Measurements from ENCODE around the gene EFCAB12. TPM values are rescaled to one million over a fixed set of nuclear protein-coding genes. Genes with fewer than 3 reads are reported as not detected.

Gene EFCAB12
- total and polyA plus RNA-seq, 2 donors from 2014 or later = 1.2 to 3.5 TPM

- intact Hi-C loops (cut with DNase I) = no loop called here
- Histone ChIP-seq H3K27me3 (ENCODE audit: control insufficient read depth, insufficient read depth, low read length) (no peaks in the 10 kb centered on the region), H3K4me1 (ENCODE audit: control insufficient read depth in 2 of 3, insufficient read depth in 2 of 3, low read depth in 1 of 3, low read length in 3 of 3) (no peaks in the 10 kb centered on the region), H3K9me3 (ENCODE audit: control insufficient read depth in 2 of 3, insufficient read depth in 1 of 3, low read length in 3 of 3) (no peaks in the 10 kb centered on the region), H3K27ac (ENCODE audit: low read depth in 2 of 2, low read length in 2 of 2) (no peak overlapping the region), H3K4me3 (ENCODE audit: low read length in 3 of 3) (no peak overlapping the region), H3K36me3 (ENCODE audit: control insufficient read depth in 2 of 3, insufficient read depth in 3 of 3, low read length in 3 of 3) (peaks cover 4 to 14% (median 7%) of the 10 kb centered on the region in 3 donors), H3K9ac (ENCODE audit: low read length in 3 of 3) (no peak overlapping the region)
- TF ChIP-seq CTCF (IDR thresholded peaks at IDR 0.05; ENCODE audit: borderline replicate concordance, extremely low read depth, insufficient read depth) = no peak
- FAIRE-seq (no peak), DNase-seq (no peak)
Observed at GRCh38 chr3:129461022-129461421, 32.6 kb upstream of the EFCAB12 start.

GRCh38 chr3:129460572-129460971 is 32.1 kb upstream of the EFCAB12 start:
- no peak for TF ChIP-seq CTCF (IDR thresholded peaks at IDR 0.05; ENCODE audit: borderline replicate concordance, extremely low read depth, insufficient read depth)
- intact Hi-C loops (cut with DNase I) = no loop called here
- DNase-seq (no peak), FAIRE-seq (no peak)
- Histone ChIP-seq H3K4me1 (ENCODE audit: control insufficient read depth in 2 of 3, insufficient read depth in 2 of 3, low read depth in 1 of 3, low read length in 3 of 3) (no peaks in the 10 kb centered on the region), H3K27me3 (ENCODE audit: control insufficient read depth, insufficient read depth, low read length) (no peaks in the 10 kb centered on the region), H3K36me3 (ENCODE audit: control insufficient read depth in 2 of 3, insufficient read depth in 3 of 3, low read length in 3 of 3) (peaks cover 4 to 16% (median 10%) of the 10 kb centered on the region in 3 donors), H3K4me3 (ENCODE audit: low read length in 3 of 3) (no peak overlapping the region), H3K27ac (ENCODE audit: low read depth in 2 of 2, low read length in 2 of 2) (no peak overlapping the region), H3K9me3 (ENCODE audit: control insufficient read depth in 2 of 3, insufficient read depth in 1 of 3, low read length in 3 of 3) (no peaks in the 10 kb centered on the region), H3K9ac (ENCODE audit: low read length in 3 of 3) (no peak overlapping the region)

GRCh38 chr3:129460155-129460554 is 31.7 kb upstream of the EFCAB12 start:
- H3K4me1 ChIP-seq (ENCODE audit: control insufficient read depth in 2 of 3, insufficient read depth in 2 of 3, low read depth in 1 of 3, low read length in 3 of 3) = no peaks in the 10 kb centered on the region
- FAIRE-seq (no peak), DNase-seq (no peak)
- no peak overlapping the region for H3K4me3 ChIP-seq (ENCODE audit: low read length in 3 of 3)
- H3K27me3 ChIP-seq (ENCODE audit: control insufficient read depth, insufficient read depth, low read length) = no peaks in the 10 kb centered on the region
- no peak overlapping the region for H3K9ac ChIP-seq (ENCODE audit: low read length in 3 of 3)
- no peak overlapping the region for H3K27ac ChIP-seq (ENCODE audit: low read depth in 2 of 2, low read length in 2 of 2)
- no peak for TF ChIP-seq CTCF (IDR thresholded peaks at IDR 0.05; ENCODE audit: borderline replicate concordance, extremely low read depth, insufficient read depth)
- H3K9me3 ChIP-seq (ENCODE audit: control insufficient read depth in 2 of 3, insufficient read depth in 1 of 3, low read length in 3 of 3) = no peaks in the 10 kb centered on the region
- intact Hi-C loops (cut with DNase I) = no loop called here
- H3K36me3 ChIP-seq (ENCODE audit: control insufficient read depth in 2 of 3, insufficient read depth in 3 of 3, low read length in 3 of 3) = peaks cover 4 to 16% (median 10%) of the 10 kb centered on the region in 3 donors

- H3K4me1 ChIP-seq (ENCODE audit: control insufficient read depth in 2 of 3, insufficient read depth in 2 of 3, low read depth in 1 of 3, low read length in 3 of 3) = peaks cover 5 to 10% (median 8%) of the 10 kb centered on the region in 3 donors
- H3K36me3 ChIP-seq (ENCODE audit: control insufficient read depth in 2 of 3, insufficient read depth in 3 of 3, low read length in 3 of 3) = peaks cover 0 to 31% (median 8%) of the 10 kb centered on the region in 3 donors
- no peaks in the 10 kb centered on the region for H3K27me3 ChIP-seq (ENCODE audit: control insufficient read depth, insufficient read depth, low read length)
- intact Hi-C loops (cut with DNase I) = no loop called here
- no peak for TF ChIP-seq CTCF (IDR thresholded peaks at IDR 0.05; ENCODE audit: borderline replicate concordance, extremely low read depth, insufficient read depth)
- DNase-seq (no peak), FAIRE-seq (no peak)
- H3K4me3 ChIP-seq (ENCODE audit: low read length in 3 of 3) = no peak overlapping the region
- H3K27ac ChIP-seq (ENCODE audit: low read depth in 2 of 2, low read length in 2 of 2) = no peak overlapping the region
- no peak overlapping the region for H3K9ac ChIP-seq (ENCODE audit: low read length in 3 of 3)
- H3K9me3 ChIP-seq (ENCODE audit: control insufficient read depth in 2 of 3, insufficient read depth in 1 of 3, low read length in 3 of 3) = no peaks in the 10 kb centered on the region
Observed at GRCh38 chr3:129453732-129454131, 25.3 kb upstream of the EFCAB12 start.

Data from kidney (tissue), 14 donors.